KG1 (cell line): Measurements from ENCODE around the gene SHPK.

Experiments
- DNase-seq: peaks from one replicate; lab custom pipeline; 2025; lab: John Stamatoyannopoulos, UW

Gene SHPK

DNA sequence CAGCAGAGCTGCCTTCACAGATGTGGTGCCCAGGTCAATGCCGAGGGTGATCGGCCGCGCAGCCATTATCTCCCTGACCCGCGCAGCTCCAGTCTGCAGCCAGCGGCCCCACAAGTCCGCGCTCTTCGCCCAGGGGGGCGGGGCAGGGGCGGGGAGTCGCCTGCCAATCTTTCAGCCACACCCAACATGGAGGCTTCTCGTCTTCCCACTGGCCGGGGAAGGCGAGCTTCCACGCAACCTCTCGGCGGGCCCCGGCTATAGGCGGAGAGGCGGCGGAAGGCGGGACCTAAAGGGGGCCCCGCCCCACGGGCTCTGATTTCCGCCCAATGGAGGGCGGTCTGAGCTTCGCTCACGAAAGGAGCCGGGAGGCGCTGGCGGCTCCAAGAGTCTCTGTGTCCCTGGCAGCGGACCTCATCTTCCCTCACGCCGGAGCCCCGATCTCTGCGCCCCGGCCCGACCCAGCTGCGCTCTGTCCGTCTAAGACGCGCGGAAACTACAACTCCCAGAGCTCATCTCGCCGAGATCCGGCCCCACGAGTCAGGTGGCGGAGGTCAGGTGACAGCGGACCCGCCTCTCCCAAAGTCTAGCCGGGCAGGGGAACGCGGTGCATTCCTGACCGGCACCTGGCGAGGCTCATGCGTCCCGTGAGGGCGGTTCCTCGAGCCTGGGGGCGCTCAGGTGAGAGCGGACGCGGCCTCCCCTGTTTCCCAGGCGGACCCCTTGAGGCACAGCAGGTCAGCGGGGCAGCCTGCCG lies at the start of gene SHPK, which contains the start of gene CTNS:
TSS of gene SHPK (minus strand) at position 97 of the 754 bp plus-strand sequence. CDS start at position 66, 31 bp downstream.
TSS of gene CTNS (plus strand) at position 607 of the 754 bp plus-strand sequence. CDS start 3,447 bp downstream, outside the sequence.
- DNase-seq, result peak; percentile 67

- DNase-seq, result no peak
Observed at GRCh38 chr17:3685174-3685573, 49.1 kb upstream of the SHPK start.

- DNase-seq, result peak; percentile 6
Observed at GRCh38 chr17:3683054-3683511, 47.0 kb upstream of the SHPK start.

DNA sequence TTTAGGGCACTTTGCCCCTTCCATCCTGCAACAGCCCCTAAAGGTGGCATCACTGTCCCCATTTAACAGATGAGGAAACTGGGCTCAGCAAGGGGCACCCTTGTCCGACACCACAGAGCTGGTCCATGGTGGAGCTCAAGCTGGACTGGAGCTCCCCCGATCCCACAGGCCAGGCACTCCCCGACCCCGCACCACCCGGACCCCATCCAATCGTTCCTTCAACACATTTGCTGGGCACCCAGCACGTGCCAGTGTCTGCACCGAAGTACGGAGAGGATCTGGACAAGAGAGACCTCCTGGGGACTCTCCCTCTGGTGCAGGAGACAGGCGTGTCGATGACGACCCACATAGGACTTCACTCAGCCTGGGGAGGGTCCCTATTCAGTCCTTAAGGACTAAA lies 46.0 kb upstream of the SHPK start:
- DNase-seq, result no peak

GRCh38 chr17:3681565-3681964 lies 45.5 kb upstream of the SHPK start:
- DNase-seq, result no peak

GRCh38 chr17:3681057-3681456 lies 45.0 kb upstream of the SHPK start:
- no peak for DNase-seq

- DNase-seq, result no peak
Observed at GRCh38 chr17:3679531-3680126, 43.6 kb upstream of the SHPK start.

- DNase-seq, result no peak
Observed at GRCh38 chr17:3678821-3679530, 42.9 kb upstream of the SHPK start.

DNA sequence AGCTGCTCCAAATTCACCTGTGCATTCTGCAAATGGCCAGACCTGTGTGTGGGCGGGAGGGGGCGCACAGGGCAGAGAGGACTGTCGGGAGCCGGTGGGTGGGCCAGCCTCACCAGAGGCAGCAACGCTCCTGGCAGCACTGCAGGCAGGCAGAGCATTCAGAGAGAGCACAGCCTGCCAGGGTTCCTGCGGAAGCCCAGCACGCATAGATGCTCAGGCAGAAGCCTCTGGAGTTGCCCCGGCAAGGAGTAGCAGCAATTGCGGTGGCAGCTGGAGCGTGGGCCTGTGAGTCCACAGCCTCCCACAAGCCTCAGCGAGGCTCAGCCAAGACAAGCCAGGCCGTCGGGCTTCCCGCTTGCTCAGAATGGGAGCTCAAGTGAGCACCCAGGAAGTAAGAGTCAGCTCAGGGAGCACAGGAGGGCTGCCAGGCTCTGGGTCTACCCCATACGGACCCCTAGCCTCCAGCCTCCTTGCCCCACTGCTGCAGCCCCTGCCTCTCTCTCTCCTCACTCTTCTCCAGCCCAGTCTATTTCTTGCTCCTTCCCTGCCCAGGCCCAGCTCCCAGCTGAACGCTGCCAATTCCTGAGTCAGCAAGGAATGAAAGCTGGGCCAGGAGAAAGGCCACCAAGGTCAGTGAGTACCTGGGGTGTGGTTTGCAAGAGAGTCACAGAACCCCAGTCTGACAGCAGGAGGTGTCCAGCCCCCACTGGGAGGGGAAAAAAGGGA lies 42.2 kb upstream of the SHPK start:
- no peak for DNase-seq

GRCh38 chr17:3675886-3676285 lies 39.8 kb upstream of the SHPK start:
- no peak for DNase-seq

DNA sequence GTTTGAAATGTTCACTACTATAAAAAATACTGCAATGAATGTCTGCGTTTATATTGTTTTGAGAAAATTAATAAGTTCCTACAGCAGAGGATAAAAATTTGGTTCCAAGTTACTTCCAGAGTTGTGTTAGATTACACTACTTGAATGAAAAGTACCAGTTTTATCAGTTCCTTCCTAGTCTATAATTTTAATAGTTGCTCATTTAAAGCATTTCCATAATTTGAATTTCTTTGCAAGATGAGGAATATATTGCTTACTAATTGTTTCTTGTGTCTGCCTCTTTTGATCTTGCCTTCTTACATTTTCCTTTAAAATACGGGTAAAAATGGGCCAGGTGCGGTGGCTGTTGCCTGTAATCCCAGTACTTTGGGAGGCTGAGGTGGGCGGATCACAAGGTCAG lies 36.5 kb upstream of the SHPK start:
- no peak for DNase-seq

- no peak for DNase-seq
Observed at GRCh38 chr17:3669548-3669947, 33.5 kb upstream of the SHPK start.

DNA sequence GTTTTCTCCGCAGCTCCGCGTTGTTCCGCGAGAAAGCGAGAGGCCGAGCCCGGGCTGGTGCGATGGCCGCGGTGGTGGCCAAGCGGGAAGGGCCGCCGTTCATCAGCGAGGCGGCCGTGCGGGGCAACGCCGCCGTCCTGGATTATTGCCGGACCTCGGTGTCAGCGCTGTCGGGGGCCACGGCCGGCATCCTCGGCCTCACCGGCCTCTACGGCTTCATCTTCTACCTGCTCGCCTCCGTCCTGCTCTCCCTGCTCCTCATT lies 33.0 kb upstream of the SHPK start:
- no peak for DNase-seq

DNA sequence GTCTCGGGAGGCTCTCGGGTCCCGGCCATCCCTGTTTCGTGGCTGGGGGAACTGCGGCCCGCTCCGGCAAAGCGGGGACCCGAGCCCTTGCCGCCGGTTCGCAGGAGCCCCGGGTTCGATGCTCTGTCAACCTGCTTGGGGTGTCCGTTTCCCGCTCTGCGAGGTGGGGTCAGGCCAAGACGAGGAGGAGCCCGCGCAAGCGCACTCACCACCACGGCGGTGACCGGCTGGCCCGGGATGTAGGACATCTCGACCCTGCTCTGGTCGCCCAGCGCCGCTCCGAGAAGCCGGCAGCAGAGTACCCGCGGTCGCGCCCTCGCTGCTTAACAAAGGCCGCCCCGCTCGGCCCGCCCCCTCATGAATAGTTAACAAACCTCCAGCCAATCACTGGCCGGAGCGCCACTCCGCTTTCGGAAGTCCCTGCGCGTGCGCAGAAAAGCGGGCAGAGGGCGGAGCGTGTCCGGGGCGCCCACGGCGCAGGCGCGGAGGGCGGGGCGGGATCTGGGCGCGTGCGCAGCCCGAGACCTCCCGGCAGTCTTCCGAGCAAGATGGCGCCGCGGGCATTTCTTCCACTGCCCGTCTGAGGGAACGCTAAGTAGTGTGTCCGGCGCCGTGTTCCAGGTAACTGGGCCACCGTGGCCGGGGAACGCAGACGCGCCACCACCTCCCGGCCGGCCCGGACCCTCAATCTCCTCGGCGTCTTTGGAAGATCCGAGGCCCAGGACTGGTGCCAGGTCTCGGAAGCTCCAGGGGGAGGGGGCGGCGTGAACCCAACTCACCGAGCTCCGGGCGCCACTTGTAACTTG lies 32.4 kb upstream of the SHPK start, which contains the start of the genes EMC6 and TAX1BP3:
TSS of gene EMC6 (plus strand) at position 534 of the 806 bp plus-strand sequence. CDS start 335 bp downstream, outside the sequence.
TSS of gene TAX1BP3 (minus strand) at position 300 of the 806 bp plus-strand sequence. CDS start at position 248, 52 bp downstream.
- DNase-seq, result peak; percentile 73

- no peak for DNase-seq
Observed at GRCh38 chr17:3667366-3668278, 31.6 kb upstream of the SHPK start.

DNA sequence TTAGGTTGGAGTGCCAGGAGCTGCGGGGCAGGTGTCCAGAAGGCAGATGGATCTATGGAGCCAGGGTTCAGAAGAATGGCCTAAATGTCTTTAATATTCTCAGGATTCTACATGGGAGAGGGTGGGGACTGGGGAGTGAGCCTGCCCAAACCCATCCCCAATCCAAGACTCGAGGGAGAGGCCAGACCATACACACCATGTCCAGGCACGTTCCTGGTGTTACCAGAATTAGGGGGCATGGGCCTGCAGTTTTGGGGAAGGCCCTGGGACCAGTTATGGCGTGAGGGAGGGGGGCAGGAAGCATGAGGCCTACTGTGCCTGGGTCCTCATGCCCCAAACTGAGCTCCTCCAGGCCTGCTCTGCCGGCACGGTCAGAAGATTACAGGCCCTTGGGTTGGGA lies 30.5 kb upstream of the SHPK start:
- DNase-seq, result no peak

DNA sequence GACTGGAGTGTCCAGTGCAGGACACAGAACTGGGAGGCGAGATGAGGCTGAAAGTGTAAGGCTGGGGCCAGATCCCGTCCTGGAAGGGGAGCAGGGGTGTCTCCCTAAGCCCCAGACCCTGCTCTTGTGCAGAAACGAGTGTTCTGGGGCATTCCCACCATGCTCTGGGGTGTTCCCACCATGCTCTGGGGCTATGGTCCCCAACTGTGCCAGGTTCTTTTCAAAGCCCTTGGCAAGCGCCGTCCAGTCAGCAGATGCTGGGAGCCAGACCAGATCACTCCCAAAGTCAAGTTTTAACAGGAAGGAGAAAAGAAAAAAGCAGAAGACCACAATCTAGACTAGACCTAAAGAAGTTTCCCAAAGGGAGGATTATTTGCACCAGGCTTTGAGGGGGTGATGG lies 29.8 kb upstream of the SHPK start:
- no peak for DNase-seq

- DNase-seq, result no peak
Observed at GRCh38 chr17:3663102-3664011, 27.3 kb upstream of the SHPK start.

- DNase-seq, result no peak
Observed at GRCh38 chr17:3660311-3660891, 24.4 kb upstream of the SHPK start.
